MM.1S (cell line): ENCODE results near the gene TMEM121.

Source experiments
- EZH2phosphoT487 ChIP-seq: fragments of 300-600 bp; sonication (generic); IDR thresholded peaks from 2 replicates; pipeline ENCODE4 v1.6.1; 2018; ENCODE audit warnings: antibody characterized with exemption, low read length
- TF ChIP-seq, protein P1 (sequence below): fragments of 300-600 bp; sonication (generic); IDR thresholded peaks from 2 replicates; pipeline ENCODE4 v1.5.1; 2016; ENCODE audit warnings: antibody characterized with exemption, low read length, mixed read lengths

DNA sequence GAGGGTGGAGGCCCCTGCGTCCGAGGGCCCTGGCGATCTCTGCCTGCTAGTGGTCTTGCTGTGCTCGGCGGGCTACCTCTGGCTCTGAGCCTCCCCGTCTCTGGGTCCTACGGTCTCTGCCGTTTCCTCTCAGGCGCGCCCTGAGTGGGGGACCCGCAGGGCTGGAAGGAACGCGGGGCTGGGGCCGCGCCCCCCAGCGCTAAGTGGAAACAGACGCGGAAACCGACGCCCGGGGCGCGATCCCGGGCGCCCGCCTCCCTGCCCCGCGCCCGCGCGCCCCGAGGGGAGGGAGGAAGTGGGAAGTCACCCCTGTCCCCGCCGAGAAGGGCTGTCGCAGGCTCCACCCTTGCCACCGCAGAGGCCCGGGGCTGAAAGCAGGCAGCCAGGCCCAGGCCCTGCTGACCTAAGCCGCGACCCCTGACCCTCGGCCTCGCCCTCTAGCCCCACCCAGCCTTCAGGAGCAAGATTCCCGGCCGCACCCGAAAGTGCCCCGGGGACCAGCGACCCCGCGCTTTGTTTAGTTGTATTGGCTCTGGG, 38.9 kb upstream of the TMEM121 start:
- TF ChIP-seq EZH2phosphoT487: no peak
- TF ChIP-seq, protein P1, sequence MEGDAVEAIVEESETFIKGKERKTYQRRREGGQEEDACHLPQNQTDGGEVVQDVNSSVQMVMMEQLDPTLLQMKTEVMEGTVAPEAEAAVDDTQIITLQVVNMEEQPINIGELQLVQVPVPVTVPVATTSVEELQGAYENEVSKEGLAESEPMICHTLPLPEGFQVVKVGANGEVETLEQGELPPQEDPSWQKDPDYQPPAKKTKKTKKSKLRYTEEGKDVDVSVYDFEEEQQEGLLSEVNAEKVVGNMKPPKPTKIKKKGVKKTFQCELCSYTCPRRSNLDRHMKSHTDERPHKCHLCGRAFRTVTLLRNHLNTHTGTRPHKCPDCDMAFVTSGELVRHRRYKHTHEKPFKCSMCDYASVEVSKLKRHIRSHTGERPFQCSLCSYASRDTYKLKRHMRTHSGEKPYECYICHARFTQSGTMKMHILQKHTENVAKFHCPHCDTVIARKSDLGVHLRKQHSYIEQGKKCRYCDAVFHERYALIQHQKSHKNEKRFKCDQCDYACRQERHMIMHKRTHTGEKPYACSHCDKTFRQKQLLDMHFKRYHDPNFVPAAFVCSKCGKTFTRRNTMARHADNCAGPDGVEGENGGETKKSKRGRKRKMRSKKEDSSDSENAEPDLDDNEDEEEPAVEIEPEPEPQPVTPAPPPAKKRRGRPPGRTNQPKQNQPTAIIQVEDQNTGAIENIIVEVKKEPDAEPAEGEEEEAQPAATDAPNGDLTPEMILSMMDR: no peak; the same call in 1 of the 2 replicates
